ENCODE results near the gene ARHGAP26.

The ARHGAP26 gene

DNA sequence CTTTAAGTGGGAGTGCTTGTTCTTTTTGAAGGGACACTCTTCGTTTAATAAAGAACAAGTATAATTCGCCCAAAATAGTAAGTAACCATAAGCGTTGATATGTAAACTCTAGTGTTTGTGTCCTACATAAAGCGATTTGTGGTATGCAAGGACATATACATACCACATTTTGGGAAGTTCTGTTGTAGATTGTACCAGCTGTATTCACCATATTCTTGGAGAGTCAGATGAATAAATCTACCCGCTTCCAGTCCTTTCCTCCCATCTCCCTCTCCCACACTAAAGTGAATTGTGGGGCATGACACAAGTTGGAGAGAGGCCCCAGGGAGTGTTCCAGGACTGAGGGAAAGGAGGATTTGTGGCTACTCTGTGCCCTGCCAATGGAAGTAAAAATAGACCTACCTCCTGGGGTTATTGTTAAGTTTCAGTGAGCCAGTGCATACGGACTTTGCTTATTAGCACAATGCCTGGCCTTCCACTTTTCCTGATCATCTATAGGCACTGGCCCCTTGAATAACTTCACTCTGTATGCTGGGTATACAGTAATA, 40.6 kb downstream of the ARHGAP26 start:
- Histone ChIP-seq H3K4me1 (ENCODE audit: control insufficient read depth in 1 of 2, insufficient read depth in 1 of 2, low read depth in 1 of 2, low read length in 1 of 2) (peaks cover 100% of the 10 kb centered on the region in 2 experiments), H3K27me3 (no peaks in the 10 kb centered on the region), H3K27ac (peak overlapping the region; percentile 93), H3K36me3 (peaks cover 13% of the 10 kb centered on the region), H3K9me3 (no peaks in the 10 kb centered on the region), H3K4me3 (ENCODE audit: low read depth in 1 of 2, low read length in 1 of 2) (peak overlapping the region; percentile 15 to 29)
- TF ChIP-seq, protein P1, sequence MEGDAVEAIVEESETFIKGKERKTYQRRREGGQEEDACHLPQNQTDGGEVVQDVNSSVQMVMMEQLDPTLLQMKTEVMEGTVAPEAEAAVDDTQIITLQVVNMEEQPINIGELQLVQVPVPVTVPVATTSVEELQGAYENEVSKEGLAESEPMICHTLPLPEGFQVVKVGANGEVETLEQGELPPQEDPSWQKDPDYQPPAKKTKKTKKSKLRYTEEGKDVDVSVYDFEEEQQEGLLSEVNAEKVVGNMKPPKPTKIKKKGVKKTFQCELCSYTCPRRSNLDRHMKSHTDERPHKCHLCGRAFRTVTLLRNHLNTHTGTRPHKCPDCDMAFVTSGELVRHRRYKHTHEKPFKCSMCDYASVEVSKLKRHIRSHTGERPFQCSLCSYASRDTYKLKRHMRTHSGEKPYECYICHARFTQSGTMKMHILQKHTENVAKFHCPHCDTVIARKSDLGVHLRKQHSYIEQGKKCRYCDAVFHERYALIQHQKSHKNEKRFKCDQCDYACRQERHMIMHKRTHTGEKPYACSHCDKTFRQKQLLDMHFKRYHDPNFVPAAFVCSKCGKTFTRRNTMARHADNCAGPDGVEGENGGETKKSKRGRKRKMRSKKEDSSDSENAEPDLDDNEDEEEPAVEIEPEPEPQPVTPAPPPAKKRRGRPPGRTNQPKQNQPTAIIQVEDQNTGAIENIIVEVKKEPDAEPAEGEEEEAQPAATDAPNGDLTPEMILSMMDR (IDR thresholded peaks at IDR 0.05), result no peak

DNA sequence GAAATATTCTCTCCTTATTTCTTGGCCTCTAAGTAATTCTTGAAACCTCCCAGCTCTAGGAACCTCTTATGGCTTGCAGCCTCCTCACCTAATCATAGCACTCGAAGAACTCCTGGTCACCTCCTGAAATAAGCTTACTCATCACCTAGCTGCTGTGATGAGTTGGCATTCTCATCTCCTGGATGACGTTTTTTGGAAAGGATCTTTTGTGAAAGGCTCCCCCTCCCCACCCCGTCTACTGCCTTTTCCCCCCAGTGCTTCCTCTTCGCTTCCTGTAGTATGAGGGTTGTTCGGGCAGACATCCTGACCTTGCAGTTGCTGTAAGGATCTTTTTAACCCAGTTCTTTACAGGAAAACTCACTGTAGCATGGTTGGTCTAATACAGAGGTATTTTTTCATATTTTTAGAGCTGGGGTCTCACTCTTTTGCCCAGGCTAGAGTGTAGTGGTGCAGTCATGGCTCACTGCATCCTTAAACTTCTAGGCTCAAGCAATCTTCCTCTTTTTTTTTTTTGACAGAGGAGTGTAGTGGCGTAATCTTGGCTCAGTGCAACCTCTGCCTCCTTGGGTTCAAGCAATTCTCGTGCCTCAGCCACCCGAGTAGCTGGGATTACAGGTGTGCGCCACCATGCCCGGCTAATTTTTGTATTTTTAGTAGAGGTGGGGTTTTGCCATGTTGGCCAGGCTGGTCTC, 41.8 kb downstream of the ARHGAP26 start:
- H3K4me3 ChIP-seq (ENCODE audit: low read depth in 1 of 2, low read length in 1 of 2), result peak overlapping the region; percentile 15 to 29
- no peaks in the 10 kb centered on the region for H3K27me3 ChIP-seq
- peak overlapping the region; percentile 93 for H3K27ac ChIP-seq
- H3K4me1 ChIP-seq (ENCODE audit: control insufficient read depth in 1 of 2, insufficient read depth in 1 of 2, low read depth in 1 of 2, low read length in 1 of 2), result peaks cover 100% of the 10 kb centered on the region in 2 experiments
- peaks cover 17% of the 10 kb centered on the region for H3K36me3 ChIP-seq
- H3K9me3 ChIP-seq, result no peaks in the 10 kb centered on the region
- TF ChIP-seq, protein P1 (IDR thresholded peaks at IDR 0.05), result no peak

DNA sequence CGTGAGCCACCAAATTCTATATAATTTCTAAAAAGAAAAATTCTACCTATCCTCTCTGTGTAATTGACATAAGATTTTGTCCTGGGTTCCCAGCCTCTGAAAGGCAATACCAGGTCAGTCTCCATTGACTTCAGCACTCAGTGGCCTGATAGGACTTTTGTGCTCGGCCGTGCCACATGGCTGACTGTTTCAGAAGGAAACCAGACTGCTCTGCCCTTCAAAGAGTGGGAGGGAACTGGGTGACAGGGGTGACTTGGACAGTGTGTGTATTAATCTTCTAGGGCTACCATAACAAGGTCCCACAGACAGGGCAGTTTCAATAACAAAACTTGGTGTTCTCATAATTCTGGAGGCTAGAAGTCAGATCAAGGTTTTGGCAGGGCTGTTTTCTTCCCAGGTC, 43.0 kb downstream of the ARHGAP26 start:
- Histone ChIP-seq H3K27ac (peak overlapping the region; percentile 93), H3K4me1 (ENCODE audit: control insufficient read depth in 1 of 2, insufficient read depth in 1 of 2, low read depth in 1 of 2, low read length in 1 of 2) (peaks cover 99 to 100% of the 10 kb centered on the region in 2 experiments), H3K9me3 (no peaks in the 10 kb centered on the region), H3K36me3 (peaks cover 17% of the 10 kb centered on the region), H3K4me3 (ENCODE audit: low read depth in 1 of 2, low read length in 1 of 2) (peak overlapping the region in 1 of 2 experiments; percentile 45), H3K27me3 (no peaks in the 10 kb centered on the region)
- TF ChIP-seq, protein P1 (IDR thresholded peaks at IDR 0.05), result no peak

DNA sequence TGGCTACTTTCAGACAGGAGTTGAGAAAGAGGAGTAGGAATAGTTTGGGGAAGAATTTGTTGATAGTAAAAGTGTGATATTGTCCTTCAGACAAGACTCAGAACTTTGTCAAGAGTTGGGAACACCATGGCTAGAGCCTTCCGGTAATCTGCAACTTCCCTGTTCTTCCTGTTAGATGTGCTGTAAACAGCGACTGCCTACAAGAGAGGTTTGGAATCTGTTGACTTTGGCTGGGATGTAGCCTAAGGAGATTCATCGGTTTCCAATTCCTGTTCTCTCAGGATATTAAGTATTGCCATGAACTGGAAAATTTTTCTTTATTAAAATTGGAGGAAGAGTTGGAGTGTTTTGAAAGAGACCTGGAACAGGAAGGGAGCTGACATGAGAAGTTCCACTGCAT, 43.9 kb downstream of the ARHGAP26 start:
- H3K4me1 ChIP-seq (ENCODE audit: control insufficient read depth in 1 of 2, insufficient read depth in 1 of 2, low read depth in 1 of 2, low read length in 1 of 2), result peaks cover 90 to 98% of the 10 kb centered on the region in 2 experiments
- H3K27me3 ChIP-seq, result no peaks in the 10 kb centered on the region
- peaks cover 18% of the 10 kb centered on the region for H3K36me3 ChIP-seq
- H3K9me3 ChIP-seq, result no peaks in the 10 kb centered on the region
- peak overlapping the region; percentile 45 to 47 for H3K4me3 ChIP-seq (ENCODE audit: low read depth in 1 of 2, low read length in 1 of 2)
- peak overlapping the region; percentile 93 for H3K27ac ChIP-seq
- TF ChIP-seq, protein P1 (IDR thresholded peaks at IDR 0.05), result no peak

DNA sequence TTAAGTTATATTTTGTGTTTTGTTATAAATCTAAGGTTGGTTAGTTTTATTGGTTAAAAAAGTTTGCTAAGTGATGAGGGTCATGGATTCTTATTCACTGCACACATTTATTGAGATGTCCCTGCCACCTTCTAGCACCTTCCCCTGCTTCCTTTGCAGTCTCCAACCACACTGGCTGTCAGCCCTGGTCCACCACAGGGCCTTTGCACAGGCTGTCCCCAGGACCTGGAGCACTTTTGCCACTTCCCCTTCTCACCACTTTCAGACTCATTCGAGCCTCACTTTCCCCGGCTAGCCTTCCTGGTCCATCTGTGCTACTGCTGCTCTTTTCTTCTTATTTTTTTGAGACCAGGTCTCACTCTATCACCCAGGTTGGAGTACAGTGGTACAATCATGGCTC, 45.3 kb downstream of the ARHGAP26 start:
- Histone ChIP-seq H3K27me3 (no peaks in the 10 kb centered on the region), H3K27ac (peak overlapping the region; percentile 93), H3K4me3 (ENCODE audit: low read depth in 1 of 2, low read length in 1 of 2) (no peak overlapping the region), H3K36me3 (peaks cover 20% of the 10 kb centered on the region), H3K9me3 (no peaks in the 10 kb centered on the region), H3K4me1 (ENCODE audit: control insufficient read depth in 1 of 2, insufficient read depth in 1 of 2, low read depth in 1 of 2, low read length in 1 of 2) (peaks cover 76 to 87% of the 10 kb centered on the region in 2 experiments)
- TF ChIP-seq, protein P1 (IDR thresholded peaks at IDR 0.05), result no peak

All from neutrophil (primary cell).